GM23248 (cell line): ENCODE measurements around the gene SELENOH. TPM values are rescaled to one million over a fixed set of nuclear protein-coding genes. Genes with fewer than 3 reads are reported as not detected.
A peak's percentile ranks its signal among the peaks of the same experiment; 100 is the strongest.
"Not testable (repeated sequence)": the region's sequence is repeated elsewhere in the genome, so short reads cannot be mapped to it uniquely, and the experiment has no call there.

ENCODE experiments used
- DNase-seq: peaks from one replicate; pipeline ENCODE4 v3.0.0-alpha.2; 2015
- H2AFZ ChIP-seq: fragments of 200-600 bp; sonication (generic); 2 replicates; pipeline ENCODE4 v1.6.1; 2016; ENCODE audit warnings: antibody characterized with exemption
- H3F3A ChIP-seq: fragments of 200-600 bp; sonication (generic); 2 replicates; pipeline ENCODE4 v1.6.1; 2016; ENCODE audit warnings: mild to moderate bottlenecking, antibody characterized with exemption, mixed run types; ENCODE audit not compliant: insufficient read depth
- H3K27ac ChIP-seq: fragments of 200-600 bp; sonication (generic); 2 replicates; pipeline ENCODE4 v1.5.1; 2016; ENCODE audit warnings: mild to moderate bottlenecking
- H3K27me3 ChIP-seq: fragments of 200-600 bp; sonication (generic); replicated peaks from 2 replicates; pipeline ENCODE4 v1.6.1; 2016; ENCODE audit warnings: mild to moderate bottlenecking; ENCODE audit not compliant: insufficient read depth
- H3K36me3 ChIP-seq: fragments of 200-600 bp; sonication (generic); 2 replicates; pipeline ENCODE4 v1.6.1; 2016; ENCODE audit warnings: low read depth, mild to moderate bottlenecking
- H3K4me1 ChIP-seq: fragments of 200-600 bp; sonication (generic); 2 replicates; pipeline ENCODE4 v1.6.1; 2016; ENCODE audit warnings: mild to moderate bottlenecking; ENCODE audit not compliant: insufficient read depth
- H3K4me2 ChIP-seq: fragments of 200-600 bp; sonication (generic); one replicate; pipeline ENCODE4 v1.6.1; 2016; ENCODE audit warnings: mild to moderate bottlenecking; ENCODE audit not compliant: unreplicated experiment
- H3K4me3 ChIP-seq: fragments of 200-600 bp; sonication (generic); 2 replicates; pipeline ENCODE4 v1.5.1; 2016; ENCODE audit warnings: mild to moderate bottlenecking
- H3K79me2 ChIP-seq: fragments of 200-600 bp; sonication (generic); 2 replicates; pipeline ENCODE4 v1.6.1; 2016; ENCODE audit warnings: mild to moderate bottlenecking; ENCODE audit not compliant: insufficient read depth
- H3K9ac ChIP-seq: fragments of 200-600 bp; sonication (generic); 2 replicates; pipeline ENCODE4 v1.6.1; 2016; ENCODE audit warnings: mild to moderate bottlenecking
- H3K9me2 ChIP-seq: fragments of 200-600 bp; sonication (generic); 2 replicates; pipeline ENCODE4 v1.6.1; 2016; ENCODE audit warnings: mixed run types, mild to moderate bottlenecking, moderate library complexity; ENCODE audit not compliant: insufficient read depth
- H3K9me3 ChIP-seq: fragments of 200-600 bp; sonication (generic); one replicate; pipeline ENCODE4 v1.6.1; 2017; ENCODE audit warnings: low read depth
- H4K20me1 ChIP-seq: fragments of 200-600 bp; sonication (generic); 2 replicates; pipeline ENCODE4 v1.6.0; 2016; ENCODE audit not compliant: insufficient read depth
- EZH2 ChIP-seq: fragments of 200-600 bp; sonication (generic); IDR thresholded peaks from 2 replicates; pipeline ENCODE4 v1.6.1; 2018; ENCODE audit warnings: antibody characterized with exemption, mild to moderate bottlenecking; ENCODE audit not compliant: insufficient read depth, poor library complexity, severe bottlenecking
- EZH2phosphoT487 ChIP-seq: fragments of 200-600 bp; sonication (generic); IDR thresholded peaks from 2 replicates; pipeline ENCODE4 v1.6.1; 2018; ENCODE audit warnings: antibody characterized with exemption, moderate library complexity, mild to moderate bottlenecking, low read depth; ENCODE audit not compliant: insufficient read depth
- WGBS, 2 experiments: methylation state at CpG; one replicate each; pipeline ENCODE4 v1.1.6; 2015 to 2017; ENCODE audit warnings: low lambda C conversion rate in 2 of 2, low coverage in 1 of 2; ENCODE audit errors: missing lambda C conversion rate in 2 of 2; 5-methylcytosine and 5-hydroxymethylcytosine counted together
- in situ Hi-C: fragments of 300-500 bp; cut with MboI; formaldehyde crosslinking; loops from 2 replicates; pipeline ENCODE4 v1.15.0; 2020
- polyA plus RNA-seq: library from polyadenylated mRNA; unstranded; fragments of >200 nt; fragmentation: Nextera tagmentation; extraction: Ambion mirVana; gene quantifications from 2 replicates; pipeline ENCODE4 v1.2.1, GENCODE V29; 2016
- total RNA-seq: library from RNA; depleted of rRNA; stranded (reverse); fragments of >200 nt; shearing (Covaris generic); gene quantifications from 2 replicates; pipeline ENCODE4 v1.2.3, GENCODE V29; 2014

Gene SELENOH
- total and polyA plus RNA-seq, 2 experiments from 2014 or later, result 123 to 184 TPM

- WGBS, 2 experiments, result 1 to 2% methylated on average over 47 to 51 of the region's 51 CpGs
- H3K9me3 ChIP-seq, result no peaks in the 10 kb centered on the region
- no peak for TF ChIP-seq EZH2
- TF ChIP-seq EZH2phosphoT487, result no peak
- H3K9ac ChIP-seq, result peak within 1 kb of the TSS; percentile 96
- H4K20me1 ChIP-seq, result no peaks in the 10 kb centered on the region
- in situ Hi-C loops, result no loop called here
- H3K27me3 ChIP-seq, result no peaks in the 10 kb centered on the region
- no peaks in the 10 kb centered on the region for H3K9me2 ChIP-seq
- H3K4me3 ChIP-seq, result peak within 1 kb of the TSS; percentile 99
- peak; percentile 89 for DNase-seq
- peak within 1 kb of the TSS; percentile 92 for H3K4me2 ChIP-seq
- peak within 1 kb of the TSS; percentile 94 for H2AFZ ChIP-seq
- H3F3A ChIP-seq, result peaks cover 6% of the 10 kb centered on the region; the same call in 1 of the 2 replicates
- H3K27ac ChIP-seq, result peak within 1 kb of the TSS; percentile 93
- no peaks in the 10 kb centered on the region for H3K36me3 ChIP-seq
- H3K4me1 ChIP-seq, result peaks cover 24% of the 10 kb centered on the region
- H3K79me2 ChIP-seq, result peaks cover 89% of the 10 kb centered on the region
These were observed 29.7 kb upstream of the SELENOH start, which contains the start of gene MED19 for GRCh38 chr11:57711414-57712255. Gene MED19 (minus strand): TSS chr11:57712215. CDS start chr11:57712179, 36 bp downstream.

- 1% methylated on average over 52 to 53 of the region's 53 CpGs for WGBS, 2 experiments
These were observed 28.8 kb upstream of the SELENOH start, which contains the start of gene TMX2 for GRCh38 chr11:57712256-57713150. Gene TMX2 (plus strand): TSS chr11:57712593. CDS start chr11:57712619, 26 bp downstream.

GRCh38 chr11:57713835-57714234, 27.5 kb upstream of the SELENOH start:
- Histone ChIP-seq H3K27ac (no peak overlapping the region), H4K20me1 (no peaks in the 10 kb centered on the region), H3K9me2 (no peaks in the 10 kb centered on the region), H3K36me3 (no peaks in the 10 kb centered on the region; the same call in 1 of the 2 replicates), H3K4me1 (peaks cover 24% of the 10 kb centered on the region), H3K9ac (peak overlapping the region; percentile 96), H3K79me2 (peaks cover 79% of the 10 kb centered on the region), H3K9me3 (no peaks in the 10 kb centered on the region), H2AFZ (no peak overlapping the region), H3K4me2 (peak overlapping the region; percentile 92), H3F3A (no peaks in the 10 kb centered on the region), H3K4me3 (peak overlapping the region; percentile 99), H3K27me3 (no peaks in the 10 kb centered on the region)
- in situ Hi-C loops, result no loop called here
- DNase-seq, result no peak
- TF ChIP-seq EZH2 (no peak), EZH2phosphoT487 (no peak)
- WGBS, 2 experiments, result 95 to 96% methylated on average over 2 of the region's 2 CpGs

More at GRCh38 chr11:57712256-57713150, 28.8 kb upstream of the SELENOH start, which contains the start of gene TMX2:
- Histone ChIP-seq H3K27ac (peak within 1 kb of the TSS; percentile 93), H3K9ac (peak within 1 kb of the TSS; percentile 96), H3K4me1 (peaks cover 24% of the 10 kb centered on the region), H3K27me3 (no peaks in the 10 kb centered on the region), H3K9me2 (no peaks in the 10 kb centered on the region), H3K4me2 (peak within 1 kb of the TSS; percentile 92), H3K79me2 (peaks cover 80% of the 10 kb centered on the region), H3K36me3 (no peaks in the 10 kb centered on the region), H2AFZ (peak within 1 kb of the TSS; percentile 94), H3K9me3 (no peaks in the 10 kb centered on the region), H4K20me1 (no peaks in the 10 kb centered on the region), H3F3A (peaks cover 6% of the 10 kb centered on the region; the same call in 1 of the 2 replicates), H3K4me3 (peak within 1 kb of the TSS; percentile 99)
- in situ Hi-C loops, result no loop called here
- TF ChIP-seq EZH2 (no peak), EZH2phosphoT487 (no peak)
- peak; percentile 99 for DNase-seq

GRCh38 chr11:57716726-57717125, 24.6 kb upstream of the SELENOH start:
- H3K9me3 ChIP-seq, result not testable (repeated sequence)
- H3K79me2 ChIP-seq, result peaks cover 79% of the 10 kb centered on the region
- 95% methylated on average over 17 of the region's 34 CpGs; no CpG with 5 or more reads in 1 of the 2 experiments for WGBS, 2 experiments

More at GRCh38 chr11:57716726-57717125, 24.6 kb upstream of the SELENOH start:
- H4K20me1 ChIP-seq, H3K9me2 ChIP-seq, H3K27me3 ChIP-seq, H3K4me2 ChIP-seq, DNase-seq, H3K9ac ChIP-seq, H3K27ac ChIP-seq, in situ Hi-C loops, H3F3A ChIP-seq, H3K4me3 ChIP-seq, H3K36me3 ChIP-seq, H2AFZ ChIP-seq: not testable (repeated sequence)
- H3K4me1 ChIP-seq, result peaks cover 16% of the 10 kb centered on the region
